Measurements from ENCODE around the gene PHF2. TPM values are rescaled to one million over a fixed set of nuclear protein-coding genes. Genes with fewer than 3 reads are reported as not detected.

PHF2 gene
- total and polyA plus RNA-seq, 2 of the 8 experiments (the other 6 are each of a cell fraction or from before 2014, with no cell fraction given): 3.4 to 9.4 TPM

DNA sequence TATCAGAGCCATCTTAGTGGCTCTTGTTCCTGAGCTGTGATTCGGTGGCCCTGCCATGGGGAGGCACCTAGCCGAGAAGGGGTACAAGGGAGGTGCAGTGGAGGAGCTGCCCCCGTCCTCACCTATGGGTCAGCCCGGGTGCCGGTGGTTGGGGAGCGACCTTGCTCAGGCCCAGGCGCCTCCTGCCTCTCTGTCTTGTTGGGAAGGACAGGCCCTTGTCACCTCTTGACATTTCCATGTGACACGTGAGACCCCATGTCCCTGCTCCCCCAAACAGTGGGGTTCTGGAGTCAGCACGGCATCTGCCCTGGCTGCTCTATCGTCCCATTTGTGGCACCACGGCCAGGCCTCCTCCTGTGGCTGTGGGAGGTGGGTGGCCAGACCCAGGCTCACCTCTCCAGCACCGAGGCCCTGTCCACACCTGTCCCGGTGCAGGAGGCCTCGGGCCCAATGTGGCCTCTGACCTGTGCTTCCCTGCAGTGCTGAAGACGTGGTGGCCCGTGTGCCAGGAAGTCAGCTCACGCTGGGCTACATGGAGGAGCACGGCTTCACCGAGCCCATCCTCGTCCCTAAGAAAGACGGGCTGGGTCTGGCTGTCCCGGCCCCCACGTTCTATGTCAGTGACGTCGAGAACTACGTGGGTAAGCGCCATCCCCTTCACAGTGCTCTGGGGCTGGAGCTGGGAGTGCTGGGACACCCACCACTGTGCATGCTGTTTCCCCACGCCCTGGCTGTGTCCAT, 68.9 kb downstream of the PHF2 start:
- no peak overlapping the region for H4K91ac ChIP-seq (replicated peaks; ENCODE audit: insufficient read length, low read length)
- no peak overlapping the region for H3K9ac ChIP-seq (replicated peaks in 1 of 4; ENCODE audit: extremely low read depth in 1 of 4, low read depth in 3 of 4, low read length in 3 of 4)
- no peak overlapping the region for H3K4me3 ChIP-seq (ENCODE audit: extremely low read depth in 1 of 4, insufficient read depth in 2 of 4, low read depth in 3 of 4, low read length in 4 of 4)
- no peak for FAIRE-seq
- no peaks in the 10 kb centered on the region for H3K9me3 ChIP-seq (ENCODE audit: insufficient read depth in 2 of 2, low read depth in 1 of 2, low read length in 1 of 2)
- no peaks in the 10 kb centered on the region for H3K23me2 ChIP-seq (ENCODE audit: low read depth, low read length)
- no peak overlapping the region for H2BK120ac ChIP-seq (replicated peaks; ENCODE audit: low read depth, low read length)
- H3K79me1 ChIP-seq (ENCODE audit: low read depth, low read length): no peaks in the 10 kb centered on the region
- no peak overlapping the region for H2BK5ac ChIP-seq (ENCODE audit: low read depth, low read length)
- ChIA-PET CTCF (ENCODE audit: partially characterized antibody) (interaction anchor here (1.3 kb wide), 1 partner anchor 64 kb away, joined by 3 read pairs; no protein-coding TSS in a partner anchor), POLR2A (ENCODE audit: partially characterized antibody) (no interaction called here)
- peaks cover 3 to 13% (median 10%) of the 10 kb centered on the region in 4 experiments; a peak in 6 of 8 replicates for H3K36me3 ChIP-seq (ENCODE audit: control insufficient read depth in 2 of 4, insufficient read depth in 4 of 4, low read length in 3 of 4)
- peaks cover 0 to 8% of the 10 kb centered on the region in 2 experiments for H4K20me1 ChIP-seq (replicated peaks in 1 of 2; ENCODE audit: control insufficient read depth in 1 of 2, insufficient read depth in 2 of 2, low read length in 2 of 2)
- H4K8ac ChIP-seq (ENCODE audit: extremely low read depth, insufficient read depth, low read length): no peak overlapping the region; the same call in 1 of the 2 replicates
- no peaks in the 10 kb centered on the region for H3K27me3 ChIP-seq (replicated peaks in 1 of 4; ENCODE audit: control insufficient read depth in 3 of 4, extremely low read depth in 1 of 4, insufficient read depth in 3 of 4, low read length in 3 of 4)
- no peak overlapping the region for H2AK5ac ChIP-seq (ENCODE audit: low read depth, low read length)
- no peak overlapping the region for H2BK20ac ChIP-seq (ENCODE audit: low read length)
- H3K4me2 ChIP-seq (ENCODE audit: insufficient read depth in 1 of 2, low read depth in 2 of 2, low read length in 2 of 2): no peak overlapping the region
- WGBS, 2 experiments (ENCODE audit: extremely low coverage in 1 of 2, insufficient coverage in 1 of 2, insufficient read length in 1 of 2, insufficient replicate concordance in 2 of 2, low coverage in 1 of 2, low lambda C conversion rate in 2 of 2, missing lambda C conversion rate in 1 of 2): 89% methylated on average over 27 of the region's 28 CpGs; no CpG with 5 or more reads in 1 of the 2 experiments
- H2AFZ ChIP-seq (ENCODE audit: low read length): no peak overlapping the region
- H2BK12ac ChIP-seq (ENCODE audit: low read depth, low read length): no peak overlapping the region
- TF ChIP-seq KDM5A (IDR thresholded peaks at IDR 0.05; ENCODE audit: low read length) (no peak), SP4 (IDR thresholded peaks at IDR 0.05; ENCODE audit: low read length) (no peak), KDM1A (IDR thresholded peaks at IDR 0.05; ENCODE audit: borderline replicate concordance, low read length) (no peak), CHD2 (IDR thresholded peaks at IDR 0.05; ENCODE audit: low read length) (no peak), HDAC2 (IDR thresholded peaks at IDR 0.05; ENCODE audit: borderline replicate concordance in 1 of 2, low read depth in 2 of 2, low read length in 2 of 2) (no peak), RBBP5 (IDR thresholded peaks at IDR 0.05; ENCODE audit: borderline replicate concordance, low read depth, low read length) (no peak), TAF1 (IDR thresholded peaks at IDR 0.05; ENCODE audit: low read depth, low read length) (no peak), GTF2F1 (IDR thresholded peaks at IDR 0.05; ENCODE audit: borderline replicate concordance, low read depth, low read length) (no peak)
- TF ChIP-seq, protein P1, sequence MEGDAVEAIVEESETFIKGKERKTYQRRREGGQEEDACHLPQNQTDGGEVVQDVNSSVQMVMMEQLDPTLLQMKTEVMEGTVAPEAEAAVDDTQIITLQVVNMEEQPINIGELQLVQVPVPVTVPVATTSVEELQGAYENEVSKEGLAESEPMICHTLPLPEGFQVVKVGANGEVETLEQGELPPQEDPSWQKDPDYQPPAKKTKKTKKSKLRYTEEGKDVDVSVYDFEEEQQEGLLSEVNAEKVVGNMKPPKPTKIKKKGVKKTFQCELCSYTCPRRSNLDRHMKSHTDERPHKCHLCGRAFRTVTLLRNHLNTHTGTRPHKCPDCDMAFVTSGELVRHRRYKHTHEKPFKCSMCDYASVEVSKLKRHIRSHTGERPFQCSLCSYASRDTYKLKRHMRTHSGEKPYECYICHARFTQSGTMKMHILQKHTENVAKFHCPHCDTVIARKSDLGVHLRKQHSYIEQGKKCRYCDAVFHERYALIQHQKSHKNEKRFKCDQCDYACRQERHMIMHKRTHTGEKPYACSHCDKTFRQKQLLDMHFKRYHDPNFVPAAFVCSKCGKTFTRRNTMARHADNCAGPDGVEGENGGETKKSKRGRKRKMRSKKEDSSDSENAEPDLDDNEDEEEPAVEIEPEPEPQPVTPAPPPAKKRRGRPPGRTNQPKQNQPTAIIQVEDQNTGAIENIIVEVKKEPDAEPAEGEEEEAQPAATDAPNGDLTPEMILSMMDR (IDR thresholded peaks at IDR 0.05; ENCODE audit: control extremely low read depth in 1 of 3, insufficient read depth in 1 of 3, low read depth in 1 of 3, low read length in 3 of 3): no peak
- H3K23ac ChIP-seq (ENCODE audit: insufficient read length): no peak overlapping the region
- no peak for DNase-seq (ENCODE audit: low read depth in 1 of 2, low spot score in 2 of 2)
- H3K4me1 ChIP-seq (replicated peaks in 1 of 4; ENCODE audit: control insufficient read depth in 3 of 4, insufficient read depth in 4 of 4, low read length in 3 of 4): no peaks in the 10 kb centered on the region; a peak in 1 of 7 replicates
- no peak overlapping the region for H3K4ac ChIP-seq (replicated peaks; ENCODE audit: insufficient read length, low read depth, low read length)
- H3K27ac ChIP-seq (ENCODE audit: low read depth, low read length): no peak overlapping the region; the same call in 1 of the 2 replicates
- no peak overlapping the region for H3K14ac ChIP-seq (ENCODE audit: insufficient read length)
- H4K5ac ChIP-seq (ENCODE audit: insufficient read length, low read depth, low read length): no peak overlapping the region
- H3K56ac ChIP-seq (replicated peaks; ENCODE audit: insufficient read length, low read depth, low read length): no peak overlapping the region
- no peak overlapping the region for H3K18ac ChIP-seq (ENCODE audit: extremely low read depth, low read length)
- H2BK15ac ChIP-seq (ENCODE audit: low read length): no peak overlapping the region
- no peaks in the 10 kb centered on the region for H3K79me2 ChIP-seq (ENCODE audit: control insufficient read depth in 1 of 2, insufficient read depth in 2 of 2, low read length in 2 of 2)

Measured in H1 (cell line).